ENCODE measurements around the gene MARCKS. TPM values are rescaled to one million over a fixed set of nuclear protein-coding genes. Genes with fewer than 3 reads are reported as not detected.

The MARCKS gene
- total RNA-seq, 1 donor from 2014 or later: 890 TPM

- H3K27ac Mint-ChIP-seq (ENCODE audit: unreplicated experiment): no peak overlapping the region
- H3K4me1 Mint-ChIP-seq (ENCODE audit: unreplicated experiment): peaks cover 7% of the 10 kb centered on the region
- no peaks in the 10 kb centered on the region for H3K27me3 Mint-ChIP-seq (ENCODE audit: unreplicated experiment)
- H3K36me3 Mint-ChIP-seq (ENCODE audit: unreplicated experiment): no peaks in the 10 kb centered on the region
- TF ChIP-seq, protein P1, sequence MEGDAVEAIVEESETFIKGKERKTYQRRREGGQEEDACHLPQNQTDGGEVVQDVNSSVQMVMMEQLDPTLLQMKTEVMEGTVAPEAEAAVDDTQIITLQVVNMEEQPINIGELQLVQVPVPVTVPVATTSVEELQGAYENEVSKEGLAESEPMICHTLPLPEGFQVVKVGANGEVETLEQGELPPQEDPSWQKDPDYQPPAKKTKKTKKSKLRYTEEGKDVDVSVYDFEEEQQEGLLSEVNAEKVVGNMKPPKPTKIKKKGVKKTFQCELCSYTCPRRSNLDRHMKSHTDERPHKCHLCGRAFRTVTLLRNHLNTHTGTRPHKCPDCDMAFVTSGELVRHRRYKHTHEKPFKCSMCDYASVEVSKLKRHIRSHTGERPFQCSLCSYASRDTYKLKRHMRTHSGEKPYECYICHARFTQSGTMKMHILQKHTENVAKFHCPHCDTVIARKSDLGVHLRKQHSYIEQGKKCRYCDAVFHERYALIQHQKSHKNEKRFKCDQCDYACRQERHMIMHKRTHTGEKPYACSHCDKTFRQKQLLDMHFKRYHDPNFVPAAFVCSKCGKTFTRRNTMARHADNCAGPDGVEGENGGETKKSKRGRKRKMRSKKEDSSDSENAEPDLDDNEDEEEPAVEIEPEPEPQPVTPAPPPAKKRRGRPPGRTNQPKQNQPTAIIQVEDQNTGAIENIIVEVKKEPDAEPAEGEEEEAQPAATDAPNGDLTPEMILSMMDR (IDR thresholded peaks at IDR 0.05): no peak
- no peaks in the 10 kb centered on the region for H3K9me3 Mint-ChIP-seq (ENCODE audit: unreplicated experiment)
- no peak overlapping the region for H3K4me3 Mint-ChIP-seq (ENCODE audit: unreplicated experiment)
- no peak for DNase-seq (ENCODE audit: extremely low spot score, unreplicated experiment)
Measured at GRCh38 chr6:113833537-113833936, 23.6 kb upstream of the MARCKS start.

DNA sequence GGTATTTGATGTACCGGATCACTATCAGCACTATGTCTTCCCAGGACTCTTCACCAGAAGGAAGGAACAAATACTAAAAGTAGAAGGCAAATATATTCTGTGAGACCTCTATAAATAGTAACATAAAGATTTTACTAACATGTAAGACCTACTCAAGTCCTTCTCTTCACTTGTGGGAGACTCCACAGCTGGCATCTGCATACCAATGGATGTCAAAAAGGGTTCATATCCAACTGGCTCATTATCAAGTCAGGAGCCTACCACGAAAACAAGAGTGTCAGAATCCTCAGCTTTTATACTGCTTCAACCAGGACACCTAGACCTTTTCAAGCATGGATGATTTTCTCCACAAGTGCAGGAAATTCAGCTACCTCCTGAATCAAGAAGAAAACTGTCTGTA, 20.0 kb upstream of the MARCKS start:
- H3K9me3 Mint-ChIP-seq (ENCODE audit: unreplicated experiment): no peaks in the 10 kb centered on the region
- H3K36me3 Mint-ChIP-seq (ENCODE audit: unreplicated experiment): no peaks in the 10 kb centered on the region
- TF ChIP-seq, protein P1 (IDR thresholded peaks at IDR 0.05): no peak
- no peak for DNase-seq (ENCODE audit: extremely low spot score, unreplicated experiment)
- H3K27me3 Mint-ChIP-seq (ENCODE audit: unreplicated experiment): no peaks in the 10 kb centered on the region
- H3K4me3 Mint-ChIP-seq (ENCODE audit: unreplicated experiment): no peak overlapping the region
- no peak overlapping the region for H3K27ac Mint-ChIP-seq (ENCODE audit: unreplicated experiment)
- H3K4me1 Mint-ChIP-seq (ENCODE audit: unreplicated experiment): no peaks in the 10 kb centered on the region

DNA sequence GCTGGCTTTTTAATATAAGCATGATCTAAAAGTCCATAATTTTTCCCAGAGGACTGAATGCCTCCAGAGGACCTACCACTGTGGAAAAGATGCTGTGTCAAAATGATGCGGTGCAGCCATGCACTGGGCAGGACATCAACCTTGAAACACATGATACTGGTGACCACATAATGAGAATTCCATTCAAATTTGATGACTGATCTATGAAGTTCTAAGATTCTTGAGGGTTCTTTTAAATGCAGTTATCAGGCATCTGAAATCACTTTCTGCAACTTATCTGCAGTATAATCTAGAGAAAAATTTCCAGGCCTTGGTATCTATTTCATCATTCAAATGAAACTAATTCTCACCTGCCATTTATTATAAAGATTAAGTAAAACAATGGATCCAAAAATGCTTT, 15.0 kb upstream of the MARCKS start:
- Mint-ChIP-seq H3K9me3 (ENCODE audit: unreplicated experiment) (no peaks in the 10 kb centered on the region), H3K27ac (ENCODE audit: unreplicated experiment) (no peak overlapping the region), H3K4me1 (ENCODE audit: unreplicated experiment) (no peaks in the 10 kb centered on the region), H3K4me3 (ENCODE audit: unreplicated experiment) (no peak overlapping the region), H3K27me3 (ENCODE audit: unreplicated experiment) (no peaks in the 10 kb centered on the region), H3K36me3 (ENCODE audit: unreplicated experiment) (no peaks in the 10 kb centered on the region)
- DNase-seq (ENCODE audit: extremely low spot score, unreplicated experiment): no peak
- TF ChIP-seq, protein P1 (IDR thresholded peaks at IDR 0.05): no peak

DNA sequence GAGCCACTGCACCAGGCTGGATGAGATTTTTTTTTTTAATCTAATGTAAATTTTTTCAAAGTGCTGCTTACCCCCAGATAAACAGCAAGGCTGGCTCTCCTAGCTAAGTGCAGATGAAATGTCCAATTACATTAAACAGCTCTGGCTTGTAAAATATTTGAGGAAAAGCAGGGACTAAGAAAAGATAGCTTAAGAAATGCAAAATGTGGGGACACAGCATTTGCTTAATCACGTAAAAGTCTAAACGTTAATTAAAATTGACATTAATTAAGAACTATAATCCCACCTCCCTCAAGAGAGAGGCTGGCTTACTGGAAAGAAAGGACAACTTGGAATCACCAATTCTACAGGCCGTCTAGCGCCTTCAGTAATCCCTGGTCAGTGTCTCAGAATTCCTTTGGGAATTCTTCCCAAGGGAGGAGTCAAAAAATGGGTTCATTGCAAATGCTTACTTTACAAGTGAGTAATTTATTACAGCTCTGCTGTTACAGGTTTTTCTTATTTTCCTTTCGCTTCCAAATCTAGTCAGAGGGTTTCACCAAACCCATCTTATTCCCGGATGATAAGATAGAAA, 13.6 kb upstream of the MARCKS start:
- TF ChIP-seq, protein P1 (IDR thresholded peaks at IDR 0.05): no peak
- Mint-ChIP-seq H3K27me3 (ENCODE audit: unreplicated experiment) (no peaks in the 10 kb centered on the region), H3K27ac (ENCODE audit: unreplicated experiment) (no peak overlapping the region), H3K9me3 (ENCODE audit: unreplicated experiment) (no peaks in the 10 kb centered on the region), H3K36me3 (ENCODE audit: unreplicated experiment) (no peaks in the 10 kb centered on the region), H3K4me1 (ENCODE audit: unreplicated experiment) (no peaks in the 10 kb centered on the region), H3K4me3 (ENCODE audit: unreplicated experiment) (no peak overlapping the region)
- DNase-seq (ENCODE audit: extremely low spot score, unreplicated experiment): no peak

DNA sequence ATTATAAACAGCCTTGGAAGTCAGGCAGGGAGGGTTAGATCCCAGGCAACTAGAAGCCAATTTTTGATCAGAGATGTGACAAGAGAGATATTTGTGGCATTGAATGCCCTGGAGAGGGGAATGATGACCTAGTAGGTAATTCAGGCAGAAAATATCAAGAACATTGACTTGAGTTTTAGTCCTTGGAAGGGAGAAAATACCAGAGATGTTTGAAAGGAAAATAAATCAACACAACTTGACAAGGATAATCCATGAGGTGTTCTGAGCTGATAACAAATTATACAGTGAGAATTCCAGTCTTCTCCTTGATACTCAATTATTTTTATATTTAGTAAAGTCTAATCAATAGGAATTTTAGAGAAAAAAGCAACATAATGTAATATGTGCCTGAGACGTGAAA, 10.6 kb upstream of the MARCKS start:
- Mint-ChIP-seq H3K4me3 (ENCODE audit: unreplicated experiment) (no peak overlapping the region), H3K9me3 (ENCODE audit: unreplicated experiment) (no peaks in the 10 kb centered on the region), H3K36me3 (ENCODE audit: unreplicated experiment) (no peaks in the 10 kb centered on the region), H3K4me1 (ENCODE audit: unreplicated experiment) (peaks cover 4% of the 10 kb centered on the region), H3K27me3 (ENCODE audit: unreplicated experiment) (no peaks in the 10 kb centered on the region), H3K27ac (ENCODE audit: unreplicated experiment) (no peak overlapping the region)
- DNase-seq (ENCODE audit: extremely low spot score, unreplicated experiment): no peak
- TF ChIP-seq, protein P1 (IDR thresholded peaks at IDR 0.05): no peak
